Measurements from ENCODE around the gene RPRD1B.

Gene RPRD1B

DNA sequence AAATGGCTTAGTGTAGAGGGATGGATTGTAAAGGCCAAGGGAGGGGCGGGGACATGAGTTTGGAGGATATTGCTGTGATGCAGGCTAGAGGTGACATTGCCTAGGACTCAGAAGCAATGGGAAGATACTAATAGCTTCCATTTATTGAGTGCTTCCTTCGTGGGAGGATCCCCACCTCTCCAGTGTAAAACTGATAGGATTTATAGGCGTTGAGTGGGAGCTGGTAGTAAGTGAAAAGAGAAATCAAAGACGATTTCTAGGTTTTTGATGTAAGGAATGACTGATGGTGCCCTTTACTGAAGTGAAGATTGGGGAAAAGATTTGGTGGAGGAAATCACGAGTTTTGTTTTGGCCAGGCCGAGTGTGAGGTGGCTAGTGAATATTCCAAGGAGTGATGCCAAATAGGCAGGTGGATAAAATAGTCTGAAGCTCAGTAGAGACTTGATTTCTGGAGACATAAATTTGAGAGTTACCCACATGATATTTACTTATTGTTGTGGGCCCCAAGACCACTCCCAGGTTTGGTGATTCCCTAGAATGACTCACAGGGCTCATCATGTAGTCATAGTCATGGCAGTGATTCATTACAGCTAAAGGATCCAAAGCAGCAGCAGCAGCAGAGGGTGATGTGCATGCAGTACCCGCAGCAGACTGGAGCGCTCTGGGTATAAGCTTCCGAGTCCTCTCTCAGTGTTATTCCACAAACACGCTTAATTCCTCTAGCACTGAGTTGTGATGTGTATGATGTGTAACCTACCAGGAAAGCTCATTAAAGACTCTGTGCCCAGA is 10.2 kb downstream of the RPRD1B start:
- Histone ChIP-seq H2AFZ (ENCODE audit: low read length) (no peak overlapping the region), H3K4me1 (ENCODE audit: low read length) (no peaks in the 10 kb centered on the region), H3F3A (ENCODE audit: insufficient read depth, low read length) (no peaks in the 10 kb centered on the region), H3K4me2 (ENCODE audit: low read depth, low read length) (no peak overlapping the region), H3K9ac (ENCODE audit: low read length) (no peak overlapping the region), H3K27me3 (replicated peaks; ENCODE audit: insufficient read depth, low read length) (no peaks in the 10 kb centered on the region), H3K36me3 (replicated peaks; ENCODE audit: insufficient read depth, low read length) (peaks cover 17% of the 10 kb centered on the region; the same call in 1 of the 2 replicates), H3K27ac (ENCODE audit: low read length) (no peak overlapping the region), H4K20me1 (ENCODE audit: insufficient read depth, low read length) (no peaks in the 10 kb centered on the region), H3K4me3 (ENCODE audit: low read length) (no peak overlapping the region), H3K9me3 (replicated peaks; ENCODE audit: insufficient read depth, low read length) (no peaks in the 10 kb centered on the region), H3K9me2 (replicated peaks; ENCODE audit: insufficient read depth, low read length) (no peaks in the 10 kb centered on the region), H3K79me2 (ENCODE audit: low read length) (peaks cover 98% of the 10 kb centered on the region)
- DNase-seq, result no peak
- TF ChIP-seq EZH2phosphoT487 (IDR thresholded peaks at IDR 0.05; ENCODE audit: low read length) (no peak), EZH2 (optimal IDR thresholded peaks at IDR 0.05; ENCODE audit: low read depth, low read length) (no peak)
- TF ChIP-seq, protein P1, sequence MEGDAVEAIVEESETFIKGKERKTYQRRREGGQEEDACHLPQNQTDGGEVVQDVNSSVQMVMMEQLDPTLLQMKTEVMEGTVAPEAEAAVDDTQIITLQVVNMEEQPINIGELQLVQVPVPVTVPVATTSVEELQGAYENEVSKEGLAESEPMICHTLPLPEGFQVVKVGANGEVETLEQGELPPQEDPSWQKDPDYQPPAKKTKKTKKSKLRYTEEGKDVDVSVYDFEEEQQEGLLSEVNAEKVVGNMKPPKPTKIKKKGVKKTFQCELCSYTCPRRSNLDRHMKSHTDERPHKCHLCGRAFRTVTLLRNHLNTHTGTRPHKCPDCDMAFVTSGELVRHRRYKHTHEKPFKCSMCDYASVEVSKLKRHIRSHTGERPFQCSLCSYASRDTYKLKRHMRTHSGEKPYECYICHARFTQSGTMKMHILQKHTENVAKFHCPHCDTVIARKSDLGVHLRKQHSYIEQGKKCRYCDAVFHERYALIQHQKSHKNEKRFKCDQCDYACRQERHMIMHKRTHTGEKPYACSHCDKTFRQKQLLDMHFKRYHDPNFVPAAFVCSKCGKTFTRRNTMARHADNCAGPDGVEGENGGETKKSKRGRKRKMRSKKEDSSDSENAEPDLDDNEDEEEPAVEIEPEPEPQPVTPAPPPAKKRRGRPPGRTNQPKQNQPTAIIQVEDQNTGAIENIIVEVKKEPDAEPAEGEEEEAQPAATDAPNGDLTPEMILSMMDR (IDR thresholded peaks at IDR 0.05; ENCODE audit: low read length), result no peak

DNA sequence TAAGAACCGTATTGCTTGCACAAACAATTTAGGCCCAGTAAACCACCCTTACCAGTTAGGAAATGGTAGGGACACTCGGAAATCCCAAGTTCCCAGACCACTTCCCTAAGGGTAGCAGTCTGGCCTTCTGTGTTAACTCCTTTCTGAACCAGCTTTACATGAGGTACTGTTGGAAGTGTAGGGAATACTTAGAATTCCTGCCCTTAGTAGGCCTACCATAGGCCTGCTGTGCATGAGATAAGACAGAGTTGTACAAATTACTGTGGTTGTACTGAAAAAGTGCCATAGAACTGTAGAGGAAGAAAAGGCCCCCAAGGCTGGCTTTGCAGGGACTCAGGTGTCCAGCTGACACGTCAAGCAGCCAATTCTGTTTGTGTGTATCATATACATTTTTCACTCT is 11.1 kb downstream of the RPRD1B start:
- no peak for DNase-seq
- no peak overlapping the region for H2AFZ ChIP-seq (ENCODE audit: low read length)
- no peak overlapping the region for H3K27ac ChIP-seq (ENCODE audit: low read length)
- no peaks in the 10 kb centered on the region for H3K27me3 ChIP-seq (replicated peaks; ENCODE audit: insufficient read depth, low read length)
- peaks cover 17% of the 10 kb centered on the region; the same call in 1 of the 2 replicates for H3K36me3 ChIP-seq (replicated peaks; ENCODE audit: insufficient read depth, low read length)
- peaks cover 2% of the 10 kb centered on the region; the same call in 1 of the 2 replicates for H4K20me1 ChIP-seq (ENCODE audit: insufficient read depth, low read length)
- H3K4me3 ChIP-seq (ENCODE audit: low read length), result no peak overlapping the region
- TF ChIP-seq, protein P1 (IDR thresholded peaks at IDR 0.05; ENCODE audit: low read length), result no peak
- TF ChIP-seq EZH2 (optimal IDR thresholded peaks at IDR 0.05; ENCODE audit: low read depth, low read length) (no peak), EZH2phosphoT487 (IDR thresholded peaks at IDR 0.05; ENCODE audit: low read length) (no peak)
- no peak overlapping the region for H3K9ac ChIP-seq (ENCODE audit: low read length)
- H3K4me1 ChIP-seq (ENCODE audit: low read length), result peaks cover 2% of the 10 kb centered on the region
- H3K4me2 ChIP-seq (ENCODE audit: low read depth, low read length), result no peak overlapping the region
- no peaks in the 10 kb centered on the region for H3K9me2 ChIP-seq (replicated peaks; ENCODE audit: insufficient read depth, low read length)
- H3K79me2 ChIP-seq (ENCODE audit: low read length), result peaks cover 90% of the 10 kb centered on the region
- H3K9me3 ChIP-seq (replicated peaks; ENCODE audit: insufficient read depth, low read length), result no peaks in the 10 kb centered on the region
- 0 out of 2 replicates have a peak, but pooled peaks cover 3% of the 10 kb centered on the region for H3F3A ChIP-seq (ENCODE audit: insufficient read depth, low read length)

DNA sequence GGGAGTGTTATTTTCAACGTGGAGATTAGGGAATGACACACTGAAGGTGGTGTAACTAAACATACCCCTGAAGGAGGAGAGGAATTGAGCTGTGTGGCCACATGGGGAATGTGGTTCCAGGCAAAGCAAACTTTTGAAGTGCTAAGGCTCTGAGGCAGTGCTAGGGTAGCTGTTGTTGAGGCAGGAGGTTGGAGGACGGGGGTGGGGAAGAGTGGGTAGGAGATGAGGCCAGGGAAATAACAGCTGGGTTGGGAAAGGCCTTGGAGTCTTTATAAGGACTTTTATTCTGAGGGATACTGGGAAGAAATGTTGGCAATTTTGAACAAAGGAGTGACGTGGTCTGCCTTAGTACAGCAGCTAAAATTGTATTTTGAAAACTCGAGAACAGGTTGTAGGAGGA is 13.0 kb downstream of the RPRD1B start:
- DNase-seq, result no peak

More for the DNA sequence above, 13.0 kb downstream of the RPRD1B start:
- Histone ChIP-seq H3K9ac (ENCODE audit: low read length) (no peak overlapping the region), H3K9me2 (replicated peaks; ENCODE audit: insufficient read depth, low read length) (no peaks in the 10 kb centered on the region), H3K27ac (ENCODE audit: low read length) (no peak overlapping the region), H3K36me3 (replicated peaks; ENCODE audit: insufficient read depth, low read length) (peaks cover 9% of the 10 kb centered on the region; the same call in 1 of the 2 replicates), H3K27me3 (replicated peaks; ENCODE audit: insufficient read depth, low read length) (no peaks in the 10 kb centered on the region), H3K79me2 (ENCODE audit: low read length) (peaks cover 90% of the 10 kb centered on the region), H3K9me3 (replicated peaks; ENCODE audit: insufficient read depth, low read length) (no peaks in the 10 kb centered on the region), H2AFZ (ENCODE audit: low read length) (no peak overlapping the region), H3F3A (ENCODE audit: insufficient read depth, low read length) (0 out of 2 replicates have a peak, but pooled peaks cover 10% of the 10 kb centered on the region), H4K20me1 (ENCODE audit: insufficient read depth, low read length) (peaks cover 6% of the 10 kb centered on the region; the same call in 1 of the 2 replicates), H3K4me2 (ENCODE audit: low read depth, low read length) (no peak overlapping the region), H3K4me3 (ENCODE audit: low read length) (no peak overlapping the region), H3K4me1 (ENCODE audit: low read length) (peaks cover 14% of the 10 kb centered on the region)
- TF ChIP-seq EZH2 (optimal IDR thresholded peaks at IDR 0.05; ENCODE audit: low read depth, low read length) (no peak), EZH2phosphoT487 (IDR thresholded peaks at IDR 0.05; ENCODE audit: low read length) (no peak)
- TF ChIP-seq, protein P1 (IDR thresholded peaks at IDR 0.05; ENCODE audit: low read length), result no peak
